Measurements from ENCODE around the gene ENOX1.
"Not testable (repeated sequence)": the region's sequence is repeated elsewhere in the genome, so short reads cannot be mapped to it uniquely, and the experiment has no call there.

Gene ENOX1

GRCh38 chr13:43425234-43425633 lies 361.5 kb downstream of the ENOX1 start:
- no peak overlapping the region for H3K4me3 ChIP-seq (ENCODE audit: low read depth in 1 of 5, low read length in 5 of 5)

DNA sequence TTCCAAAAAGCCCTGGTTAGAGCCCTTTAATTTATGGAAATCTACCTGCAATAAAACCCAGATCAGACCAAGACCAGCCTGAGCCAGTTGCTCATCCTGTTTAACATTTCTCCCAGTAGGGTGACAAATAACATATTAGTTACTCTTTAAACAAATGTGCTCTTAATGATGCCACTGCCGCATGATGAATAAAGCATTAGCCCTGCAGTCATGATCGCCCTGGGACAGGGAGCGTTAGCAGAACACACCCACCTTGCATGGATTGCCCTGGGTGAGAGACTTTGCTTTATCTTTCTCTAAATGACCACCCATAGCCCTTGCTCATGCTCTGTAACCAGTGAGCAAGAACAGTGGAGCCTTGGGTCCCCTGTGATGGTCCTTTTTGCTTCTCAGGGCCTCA lies 362.4 kb downstream of the ENOX1 start:
- H3K4me3 ChIP-seq (ENCODE audit: low read depth in 1 of 5, low read length in 5 of 5) = no peak overlapping the region
- H3K4me1 ChIP-seq (ENCODE audit: control insufficient read depth in 5 of 5, insufficient read depth in 5 of 5, low read length in 5 of 5) = peaks cover 0 to 5% (median 0%) of the 10 kb centered on the region in 5 donors
- no peak overlapping the region for H3K9ac ChIP-seq (ENCODE audit: low read length in 5 of 5)
- H3K36me3 ChIP-seq (ENCODE audit: control insufficient read depth in 5 of 5, insufficient read depth in 5 of 5, low read length in 5 of 5) = no peaks in the 10 kb centered on the region
- H3K27ac ChIP-seq (ENCODE audit: low read depth, low read length) = no peak overlapping the region
- H3K9me3 ChIP-seq (ENCODE audit: control insufficient read depth in 5 of 5, low read length in 5 of 5) = peaks cover 0 to 7% (median 3%) of the 10 kb centered on the region in 5 donors
- no peaks in the 10 kb centered on the region for H3K27me3 ChIP-seq (ENCODE audit: control insufficient read depth in 5 of 5, insufficient read depth in 4 of 5, low read length in 5 of 5)

More at GRCh38 chr13:43425234-43425633, 361.5 kb downstream of the ENOX1 start:
- H3K4me1 ChIP-seq (ENCODE audit: control insufficient read depth in 5 of 5, insufficient read depth in 5 of 5, low read length in 5 of 5) = peaks cover 0 to 5% (median 0%) of the 10 kb centered on the region in 5 donors
- H3K36me3 ChIP-seq (ENCODE audit: control insufficient read depth in 5 of 5, insufficient read depth in 5 of 5, low read length in 5 of 5) = no peaks in the 10 kb centered on the region
- H3K9ac ChIP-seq (ENCODE audit: low read length in 5 of 5) = no peak overlapping the region
- no peak overlapping the region for H3K27ac ChIP-seq (ENCODE audit: low read depth, low read length)
- H3K27me3 ChIP-seq (ENCODE audit: control insufficient read depth in 5 of 5, insufficient read depth in 4 of 5, low read length in 5 of 5) = no peaks in the 10 kb centered on the region
- peaks cover 0 to 3% (median 3%) of the 10 kb centered on the region in 5 donors for H3K9me3 ChIP-seq (ENCODE audit: control insufficient read depth in 5 of 5, low read length in 5 of 5)

GRCh38 chr13:43422116-43422515 lies 364.7 kb downstream of the ENOX1 start:
- no peak overlapping the region for H3K27ac ChIP-seq (ENCODE audit: low read depth, low read length)
- no peaks in the 10 kb centered on the region for H3K27me3 ChIP-seq (ENCODE audit: control insufficient read depth in 5 of 5, insufficient read depth in 4 of 5, low read length in 5 of 5)
- H3K4me3 ChIP-seq (ENCODE audit: low read depth in 1 of 5, low read length in 5 of 5) = no peak overlapping the region
- peaks cover 0 to under 1% (median 0%) of the 10 kb centered on the region in 5 donors for H3K4me1 ChIP-seq (ENCODE audit: control insufficient read depth in 5 of 5, insufficient read depth in 5 of 5, low read length in 5 of 5)
- H3K36me3 ChIP-seq (ENCODE audit: control insufficient read depth in 5 of 5, insufficient read depth in 5 of 5, low read length in 5 of 5) = no peaks in the 10 kb centered on the region
- no peak overlapping the region for H3K9ac ChIP-seq (ENCODE audit: low read length in 5 of 5)
- peaks cover 0 to 7% (median 3%) of the 10 kb centered on the region in 5 donors for H3K9me3 ChIP-seq (ENCODE audit: control insufficient read depth in 5 of 5, low read length in 5 of 5)

- H3K4me1 ChIP-seq (ENCODE audit: control insufficient read depth in 5 of 5, insufficient read depth in 5 of 5, low read length in 5 of 5); H3K9ac ChIP-seq (ENCODE audit: low read length in 5 of 5): not testable (repeated sequence)
Observed at GRCh38 chr13:43416842-43417241, 369.9 kb downstream of the ENOX1 start.

DNA sequence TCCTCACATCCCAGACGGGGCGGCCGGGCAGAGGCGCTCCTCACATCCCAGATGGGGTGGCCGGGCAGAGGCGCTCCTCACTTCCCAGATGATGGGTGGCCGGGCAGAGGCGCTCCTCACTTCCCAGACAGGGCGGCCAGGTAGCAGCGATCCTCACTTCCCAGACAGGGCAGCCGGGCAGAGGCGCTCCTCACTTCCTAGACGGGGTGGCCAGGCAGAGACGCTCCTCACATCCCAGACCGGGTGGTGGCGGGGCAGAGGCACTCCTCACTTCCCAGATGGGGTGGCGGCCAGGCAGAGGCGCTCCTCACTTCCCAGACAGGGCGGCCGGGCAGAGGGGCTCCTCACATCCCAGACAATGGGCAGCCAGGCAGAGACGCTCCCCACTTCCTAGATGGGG lies 370.4 kb downstream of the ENOX1 start:
- not testable (repeated sequence) for H3K27me3 ChIP-seq (ENCODE audit: control insufficient read depth in 5 of 5, insufficient read depth in 4 of 5, low read length in 5 of 5); H3K27ac ChIP-seq (ENCODE audit: low read depth, low read length); H3K36me3 ChIP-seq (ENCODE audit: control insufficient read depth in 5 of 5, insufficient read depth in 5 of 5, low read length in 5 of 5); H3K9me3 ChIP-seq (ENCODE audit: control insufficient read depth in 5 of 5, low read length in 5 of 5); H3K4me3 ChIP-seq (ENCODE audit: low read depth in 1 of 5, low read length in 5 of 5); H3K9ac ChIP-seq (ENCODE audit: low read length in 5 of 5); H3K4me1 ChIP-seq (ENCODE audit: control insufficient read depth in 5 of 5, insufficient read depth in 5 of 5, low read length in 5 of 5)

More at GRCh38 chr13:43416842-43417241, 369.9 kb downstream of the ENOX1 start:
- not testable (repeated sequence) for H3K9me3 ChIP-seq (ENCODE audit: control insufficient read depth in 5 of 5, low read length in 5 of 5); H3K36me3 ChIP-seq (ENCODE audit: control insufficient read depth in 5 of 5, insufficient read depth in 5 of 5, low read length in 5 of 5); H3K4me3 ChIP-seq (ENCODE audit: low read depth in 1 of 5, low read length in 5 of 5); H3K27me3 ChIP-seq (ENCODE audit: control insufficient read depth in 5 of 5, insufficient read depth in 4 of 5, low read length in 5 of 5); H3K27ac ChIP-seq (ENCODE audit: low read depth, low read length)

DNA sequence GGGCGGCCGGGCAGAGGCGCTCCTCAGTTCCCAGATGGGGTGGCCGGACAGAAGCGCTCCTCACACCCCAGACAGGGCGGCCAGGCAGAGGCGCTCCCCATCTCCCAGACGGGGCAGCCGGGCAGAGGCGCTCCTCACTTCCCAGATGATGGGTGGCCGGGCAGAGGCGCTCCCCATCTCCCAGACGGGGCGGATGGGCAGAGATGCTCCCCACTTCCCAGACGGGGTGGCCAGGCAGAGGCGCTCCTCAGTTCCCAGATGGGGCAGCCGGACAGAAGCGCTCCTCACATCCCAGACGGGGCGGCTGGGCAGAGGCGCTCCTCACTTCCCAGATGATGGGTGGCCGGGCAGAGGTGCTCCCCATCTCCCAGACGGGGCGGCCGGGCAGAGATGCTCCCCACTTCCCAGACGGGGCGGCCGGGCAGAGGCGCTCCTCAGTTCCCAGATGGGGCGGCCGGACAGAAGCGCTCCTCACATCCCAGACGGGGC lies 370.8 kb downstream of the ENOX1 start:
- not testable (repeated sequence) for H3K9ac ChIP-seq (ENCODE audit: low read length in 5 of 5); H3K4me3 ChIP-seq (ENCODE audit: low read depth in 1 of 5, low read length in 5 of 5); H3K27me3 ChIP-seq (ENCODE audit: control insufficient read depth in 5 of 5, insufficient read depth in 4 of 5, low read length in 5 of 5); H3K27ac ChIP-seq (ENCODE audit: low read depth, low read length); H3K9me3 ChIP-seq (ENCODE audit: control insufficient read depth in 5 of 5, low read length in 5 of 5); H3K4me1 ChIP-seq (ENCODE audit: control insufficient read depth in 5 of 5, insufficient read depth in 5 of 5, low read length in 5 of 5); H3K36me3 ChIP-seq (ENCODE audit: control insufficient read depth in 5 of 5, insufficient read depth in 5 of 5, low read length in 5 of 5)

DNA sequence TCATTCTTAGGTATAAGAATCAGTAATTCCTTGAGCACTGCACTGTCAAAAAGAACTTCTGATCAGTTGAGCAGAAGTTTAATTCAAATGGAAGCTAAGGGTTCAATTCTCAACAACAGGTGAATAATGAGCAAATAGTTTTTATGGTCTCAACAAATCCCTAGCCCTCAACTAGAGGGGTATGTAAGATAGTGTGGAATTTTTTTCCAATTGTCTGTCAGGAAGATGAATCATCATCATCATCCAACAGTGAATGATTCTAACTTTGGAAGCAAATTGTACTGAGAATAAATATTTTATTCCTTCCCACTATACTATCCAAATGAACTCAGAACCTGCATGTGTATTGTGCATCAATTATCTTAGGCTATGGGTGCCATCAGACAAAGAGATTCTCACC lies 372.7 kb downstream of the ENOX1 start:
- Histone ChIP-seq H3K4me3 (ENCODE audit: low read depth in 1 of 5, low read length in 5 of 5) (no peak overlapping the region), H3K9ac (ENCODE audit: low read length in 5 of 5) (no peak overlapping the region), H3K27me3 (ENCODE audit: control insufficient read depth in 5 of 5, insufficient read depth in 4 of 5, low read length in 5 of 5) (no peaks in the 10 kb centered on the region), H3K27ac (ENCODE audit: low read depth, low read length) (no peak overlapping the region), H3K36me3 (ENCODE audit: control insufficient read depth in 5 of 5, insufficient read depth in 5 of 5, low read length in 5 of 5) (no peaks in the 10 kb centered on the region), H3K9me3 (ENCODE audit: control insufficient read depth in 5 of 5, low read length in 5 of 5) (no peaks in the 10 kb centered on the region), H3K4me1 (ENCODE audit: control insufficient read depth in 5 of 5, insufficient read depth in 5 of 5, low read length in 5 of 5) (no peaks in the 10 kb centered on the region)

DNA sequence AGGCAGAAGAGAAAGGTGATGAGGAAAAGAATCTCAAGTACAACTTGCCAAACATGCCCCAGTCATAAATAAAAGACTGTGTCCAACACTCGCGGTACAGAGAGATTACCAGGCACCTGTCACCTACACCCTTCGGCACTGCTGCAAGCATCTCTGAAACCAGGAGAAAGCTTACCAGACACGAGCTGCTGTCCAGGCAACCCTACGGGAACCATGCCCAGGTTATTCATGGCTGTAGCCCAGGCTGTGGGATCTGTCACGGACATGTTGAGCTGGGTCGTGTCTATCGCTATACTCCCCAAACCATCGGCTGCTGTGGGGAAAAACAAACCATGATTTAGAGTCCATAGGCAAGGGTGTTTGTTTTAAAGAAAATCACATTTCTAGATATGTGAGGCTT lies 375.0 kb downstream of the ENOX1 start:
- Histone ChIP-seq H3K9ac (ENCODE audit: low read length in 5 of 5) (no peak overlapping the region), H3K4me3 (ENCODE audit: low read depth in 1 of 5, low read length in 5 of 5) (no peak overlapping the region), H3K4me1 (ENCODE audit: control insufficient read depth in 5 of 5, insufficient read depth in 5 of 5, low read length in 5 of 5) (no peaks in the 10 kb centered on the region), H3K9me3 (ENCODE audit: control insufficient read depth in 5 of 5, low read length in 5 of 5) (no peaks in the 10 kb centered on the region), H3K36me3 (ENCODE audit: control insufficient read depth in 5 of 5, insufficient read depth in 5 of 5, low read length in 5 of 5) (no peaks in the 10 kb centered on the region), H3K27me3 (ENCODE audit: control insufficient read depth in 5 of 5, insufficient read depth in 4 of 5, low read length in 5 of 5) (no peaks in the 10 kb centered on the region), H3K27ac (ENCODE audit: low read depth, low read length) (no peak overlapping the region)

GRCh38 chr13:43411211-43411610 lies 375.6 kb downstream of the ENOX1 start:
- H3K36me3 ChIP-seq (ENCODE audit: control insufficient read depth in 5 of 5, insufficient read depth in 5 of 5, low read length in 5 of 5) = no peaks in the 10 kb centered on the region
- no peak overlapping the region for H3K27ac ChIP-seq (ENCODE audit: low read depth, low read length)
- no peaks in the 10 kb centered on the region for H3K4me1 ChIP-seq (ENCODE audit: control insufficient read depth in 5 of 5, insufficient read depth in 5 of 5, low read length in 5 of 5)
- no peaks in the 10 kb centered on the region for H3K27me3 ChIP-seq (ENCODE audit: control insufficient read depth in 5 of 5, insufficient read depth in 4 of 5, low read length in 5 of 5)
- no peak overlapping the region for H3K9ac ChIP-seq (ENCODE audit: low read length in 5 of 5)
- no peak overlapping the region for H3K4me3 ChIP-seq (ENCODE audit: low read depth in 1 of 5, low read length in 5 of 5)
- H3K9me3 ChIP-seq (ENCODE audit: control insufficient read depth in 5 of 5, low read length in 5 of 5) = no peaks in the 10 kb centered on the region

GRCh38 chr13:43408274-43408673 lies 378.5 kb downstream of the ENOX1 start:
- Histone ChIP-seq H3K9me3 (ENCODE audit: control insufficient read depth in 5 of 5, low read length in 5 of 5) (no peaks in the 10 kb centered on the region), H3K27ac (ENCODE audit: low read depth, low read length) (no peak overlapping the region), H3K9ac (ENCODE audit: low read length in 5 of 5) (no peak overlapping the region), H3K4me1 (ENCODE audit: control insufficient read depth in 5 of 5, insufficient read depth in 5 of 5, low read length in 5 of 5) (no peaks in the 10 kb centered on the region), H3K27me3 (ENCODE audit: control insufficient read depth in 5 of 5, insufficient read depth in 4 of 5, low read length in 5 of 5) (no peaks in the 10 kb centered on the region), H3K36me3 (ENCODE audit: control insufficient read depth in 5 of 5, insufficient read depth in 5 of 5, low read length in 5 of 5) (no peaks in the 10 kb centered on the region), H3K4me3 (ENCODE audit: low read depth in 1 of 5, low read length in 5 of 5) (no peak overlapping the region)
